Fibroblast of gingiva (primary cell): Measurements from ENCODE around the gene IL36G.

Experiments used
- DNase-seq: peaks from one replicate; pipeline ENCODE4 v3.0.0-alpha.2; 2011; ENCODE audit warnings: low read depth

IL36G gene

DNA sequence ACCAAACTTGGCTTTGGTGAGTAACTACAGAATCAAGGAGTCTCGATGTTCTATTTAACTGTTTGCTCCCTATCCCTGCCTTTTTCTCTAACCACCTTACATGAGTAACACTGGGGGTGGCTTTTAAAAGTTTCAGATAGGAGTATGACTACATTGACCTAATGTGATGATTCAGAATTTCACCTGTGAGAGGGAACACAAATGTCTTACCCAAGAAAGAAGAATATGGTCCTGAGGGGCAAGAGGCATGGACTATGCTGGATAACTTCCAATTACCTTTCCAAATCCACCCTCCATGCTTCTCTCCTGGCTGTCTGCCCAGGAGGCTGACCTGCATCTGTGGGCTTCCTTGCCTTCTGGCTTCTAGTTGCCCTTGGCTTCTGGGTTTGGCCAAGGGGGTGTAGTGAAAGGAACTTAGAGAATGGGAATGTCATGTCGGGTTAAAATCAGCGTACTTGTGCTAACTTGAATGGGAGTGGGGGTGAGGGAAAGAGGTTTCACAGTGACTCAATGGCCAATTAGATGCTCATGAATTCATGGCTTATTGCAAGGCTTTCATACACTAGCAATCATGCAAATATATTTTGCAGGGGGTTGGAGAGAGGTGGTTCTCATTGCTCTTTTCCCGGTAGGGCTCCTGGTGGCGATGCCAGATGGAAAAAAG lies 5.3 kb upstream of the IL36G start:
- DNase-seq, result no peak

DNA sequence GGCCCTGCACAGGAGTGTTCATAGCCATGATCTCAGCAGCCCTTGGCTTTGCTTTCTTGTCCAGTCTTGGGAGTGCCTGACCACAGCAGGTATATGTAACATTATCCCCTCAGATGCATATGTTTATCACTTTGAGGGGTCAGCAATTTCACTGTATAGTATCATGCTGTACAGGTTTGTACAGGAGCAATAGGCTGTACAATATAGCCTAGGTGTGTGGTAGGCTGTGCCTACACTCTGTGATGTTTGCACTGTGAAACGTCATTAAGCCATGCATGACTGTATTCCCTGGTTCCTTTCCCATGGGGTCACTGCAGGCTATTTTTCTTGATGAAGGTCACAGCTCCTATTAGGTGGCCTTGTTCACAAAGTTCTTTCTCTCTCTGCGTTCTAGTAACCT lies 4.7 kb upstream of the IL36G start:
- no peak for DNase-seq

DNA sequence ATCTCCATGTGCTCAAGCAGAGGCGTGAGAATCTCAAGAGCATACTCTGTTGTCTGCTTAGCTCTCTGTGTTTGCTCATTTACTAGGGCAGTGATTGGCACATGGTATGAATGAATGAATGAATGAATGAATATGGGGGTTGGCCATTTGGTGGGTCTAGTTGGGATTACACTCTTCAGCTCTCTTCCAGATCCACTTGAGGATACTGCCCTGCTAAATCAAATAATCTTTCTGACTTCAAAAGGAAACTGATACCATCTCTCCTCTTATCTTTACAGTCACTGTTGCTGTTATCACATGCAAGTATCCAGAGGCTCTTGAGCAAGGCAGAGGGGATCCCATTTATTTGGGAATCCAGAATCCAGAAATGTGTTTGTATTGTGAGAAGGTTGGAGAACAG lies 1.9 kb downstream of the IL36G start:
- no peak for DNase-seq

DNA sequence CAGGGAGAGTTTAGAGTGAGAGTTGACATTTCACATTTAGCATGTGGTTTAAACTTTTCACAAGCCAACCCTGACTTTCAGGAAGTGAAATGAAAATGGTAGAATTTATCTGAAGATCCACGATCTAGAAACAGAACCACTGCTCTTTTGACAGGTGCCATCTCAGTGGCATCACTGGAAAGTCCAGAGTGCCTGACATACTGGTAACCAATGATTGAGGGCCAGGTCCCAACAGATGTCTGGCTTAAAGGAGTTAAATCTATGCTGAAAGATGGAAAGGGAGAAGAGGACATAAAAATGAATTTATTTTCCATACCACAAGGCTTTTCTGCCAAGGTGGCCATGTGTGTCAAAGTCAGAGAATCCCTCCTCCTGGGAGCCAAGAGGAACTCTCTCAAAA lies 2.7 kb downstream of the IL36G start:
- no peak for DNase-seq

DNA sequence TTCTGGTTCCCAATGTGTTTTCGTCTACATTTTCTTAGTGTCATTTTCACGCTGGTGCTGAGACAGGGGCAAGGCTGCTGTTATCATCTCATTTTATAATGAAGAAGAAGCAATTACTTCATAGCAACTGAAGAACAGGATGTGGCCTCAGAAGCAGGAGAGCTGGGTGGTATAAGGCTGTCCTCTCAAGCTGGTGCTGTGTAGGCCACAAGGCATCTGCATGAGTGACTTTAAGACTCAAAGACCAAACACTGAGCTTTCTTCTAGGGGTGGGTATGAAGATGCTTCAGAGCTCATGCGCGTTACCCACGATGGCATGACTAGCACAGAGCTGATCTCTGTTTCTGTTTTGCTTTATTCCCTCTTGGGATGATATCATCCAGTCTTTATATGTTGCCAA lies 7.3 kb downstream of the IL36G start:
- DNase-seq, result no peak

DNA sequence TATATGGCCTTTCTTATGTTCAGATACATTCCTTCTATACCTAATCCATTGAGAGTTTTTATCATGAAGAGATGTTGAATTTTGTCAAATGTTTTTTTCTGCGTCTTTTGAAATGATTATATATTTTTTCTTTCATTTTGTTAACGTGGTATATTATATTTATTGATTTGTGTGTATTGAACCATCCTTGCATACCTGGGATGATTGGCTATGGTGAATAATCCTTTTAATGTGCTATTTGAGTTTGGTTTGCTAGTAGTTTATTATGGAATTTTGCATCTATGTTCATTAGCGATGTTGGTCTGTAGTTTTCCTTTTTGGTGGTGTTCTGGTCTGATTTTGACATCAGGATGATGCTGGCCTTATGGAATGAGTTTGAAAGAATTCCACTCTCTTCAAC lies 11.8 kb downstream of the IL36G start:
- DNase-seq, result no peak

DNA sequence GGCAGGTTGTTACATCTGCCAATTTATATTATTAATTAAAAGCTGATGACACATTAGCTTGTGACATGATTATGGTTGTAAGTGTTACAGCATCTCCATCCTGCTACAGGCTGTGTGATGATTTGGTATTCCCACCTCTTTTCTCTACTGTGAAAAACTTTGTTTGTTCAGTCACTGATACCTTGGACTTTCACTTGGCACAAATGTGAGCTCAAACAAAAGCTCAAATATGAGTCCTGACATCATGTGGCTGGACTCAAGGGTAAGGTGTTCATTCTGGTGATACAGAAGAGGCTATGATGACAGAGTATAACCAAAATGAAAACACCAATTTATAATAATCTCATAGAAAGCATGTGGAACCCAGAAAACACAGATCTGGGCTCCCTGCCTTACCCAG lies 16.0 kb downstream of the IL36G start:
- DNase-seq, result no peak

DNA sequence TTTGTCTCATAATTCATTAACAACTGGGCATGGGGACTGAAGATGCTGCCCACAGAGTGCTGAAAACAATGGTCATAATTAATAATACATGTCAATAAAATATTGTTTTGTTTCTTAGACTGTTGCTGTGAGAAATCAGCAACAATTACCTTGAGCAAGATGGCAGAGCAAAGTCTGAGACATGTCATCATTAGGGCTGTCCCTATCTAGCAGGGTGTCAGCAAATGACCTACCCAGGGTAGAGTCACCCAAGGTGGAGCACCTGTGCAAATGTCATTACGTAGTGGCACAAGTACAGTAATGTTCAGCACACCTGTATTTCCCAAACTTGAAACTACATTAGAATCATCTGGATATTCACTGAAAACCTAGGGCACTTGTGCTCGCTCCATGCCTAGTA lies 16.8 kb downstream of the IL36G start:
- DNase-seq, result no peak

DNA sequence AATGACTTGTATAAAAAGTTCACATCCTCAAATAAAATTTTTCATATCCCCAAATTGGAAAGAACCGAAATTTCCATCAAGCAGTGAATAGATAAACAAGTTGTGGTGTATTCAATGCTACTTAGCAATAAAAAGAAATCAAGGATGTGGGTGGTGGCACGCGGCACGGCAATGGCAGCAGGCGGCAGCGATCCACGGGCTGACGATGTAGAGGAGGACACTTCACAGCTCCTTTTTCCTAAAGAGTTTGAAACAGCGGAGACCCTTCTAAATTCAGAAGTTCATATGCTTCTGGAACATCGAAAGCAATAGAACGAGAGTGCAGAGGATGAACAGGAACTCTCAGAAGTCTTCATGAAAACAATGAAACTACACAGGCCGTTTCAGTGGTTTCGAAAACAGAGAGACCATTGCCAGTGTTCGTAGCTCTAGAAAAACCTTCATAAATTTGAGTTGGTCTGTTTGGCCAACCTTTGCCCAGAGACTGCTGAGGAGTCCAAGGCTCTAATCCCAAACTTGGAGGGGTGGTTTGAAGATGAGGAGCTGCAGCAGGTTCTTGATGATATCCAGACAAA lies 17.6 kb downstream of the IL36G start:
- no peak for DNase-seq

DNA sequence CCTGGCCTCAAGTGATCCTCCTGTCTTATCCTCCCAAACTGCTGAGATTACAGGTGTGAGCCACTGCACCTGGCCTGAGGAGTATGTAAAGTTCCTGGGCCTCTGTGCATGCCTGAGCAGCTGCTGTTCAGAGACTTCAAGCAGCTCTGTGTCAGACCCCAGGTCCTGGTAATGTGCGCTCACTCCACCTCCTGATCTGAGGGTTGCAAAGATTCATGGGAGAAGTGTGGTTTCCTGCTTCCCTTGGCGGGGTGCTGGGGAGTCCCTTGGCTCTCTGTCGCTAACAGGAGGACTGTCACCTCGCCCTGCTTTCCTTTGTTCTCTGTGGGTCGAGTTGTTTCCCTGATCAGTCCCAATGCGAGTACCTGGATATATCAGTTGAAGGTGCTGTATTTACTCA lies 18.8 kb downstream of the IL36G start:
- no peak for DNase-seq

DNA sequence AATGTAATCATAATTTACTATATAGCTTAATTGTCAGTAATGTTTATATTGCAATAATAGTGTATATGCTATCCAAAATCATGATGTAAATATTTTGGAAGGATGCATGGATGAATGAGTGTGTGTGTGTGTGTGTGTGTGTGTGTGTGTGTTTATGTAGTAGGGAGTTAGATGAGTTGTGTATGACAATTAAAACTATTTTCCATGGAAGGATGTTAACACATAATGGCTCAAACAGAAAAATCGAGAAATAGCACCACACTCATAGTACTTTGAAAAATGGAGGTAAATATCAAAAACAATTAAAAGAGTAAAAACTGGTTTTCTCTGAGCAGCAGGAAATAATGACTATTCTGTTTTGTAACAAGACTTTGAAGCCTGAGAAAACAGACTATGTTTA lies 19.3 kb downstream of the IL36G start:
- DNase-seq, result no peak

DNA sequence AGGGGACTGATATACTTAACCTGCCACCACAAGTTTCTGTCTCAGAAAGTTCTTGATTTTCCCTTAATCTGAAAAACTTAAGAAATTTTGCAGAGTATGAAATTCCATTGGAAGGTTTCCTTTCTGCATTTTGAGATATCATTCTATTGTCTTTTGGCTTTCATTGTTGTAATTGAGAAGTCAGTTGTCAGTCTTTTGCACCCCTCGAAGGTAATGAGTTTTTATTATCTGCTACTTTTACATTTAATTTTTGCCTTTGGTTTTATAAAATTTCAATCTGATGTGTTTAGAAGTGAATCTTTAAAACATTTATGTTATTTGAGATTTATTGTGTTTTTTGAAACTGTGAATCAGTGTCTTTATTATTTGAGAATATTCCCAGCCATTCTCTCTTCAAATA lies 22.6 kb downstream of the IL36G start:
- no peak for DNase-seq

DNA sequence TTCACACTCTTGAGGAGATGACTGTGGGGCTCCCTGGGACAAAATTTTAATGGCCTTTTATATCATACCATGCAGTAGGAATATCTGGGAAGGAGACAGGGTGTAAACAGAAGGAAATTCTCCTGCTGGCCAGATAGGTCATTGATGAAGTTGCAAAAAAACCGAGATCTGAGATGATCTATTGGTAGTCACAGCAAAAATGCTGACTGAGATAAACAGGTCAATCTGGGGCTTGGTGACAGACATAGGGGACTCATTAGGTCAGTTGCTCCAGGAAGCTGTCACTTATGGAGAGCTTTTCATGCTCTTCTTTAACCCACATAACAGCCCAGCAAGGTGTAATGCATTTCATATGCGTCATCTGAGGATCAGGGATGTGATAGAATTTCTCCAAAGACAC lies 24.9 kb downstream of the IL36G start:
- no peak for DNase-seq

DNA sequence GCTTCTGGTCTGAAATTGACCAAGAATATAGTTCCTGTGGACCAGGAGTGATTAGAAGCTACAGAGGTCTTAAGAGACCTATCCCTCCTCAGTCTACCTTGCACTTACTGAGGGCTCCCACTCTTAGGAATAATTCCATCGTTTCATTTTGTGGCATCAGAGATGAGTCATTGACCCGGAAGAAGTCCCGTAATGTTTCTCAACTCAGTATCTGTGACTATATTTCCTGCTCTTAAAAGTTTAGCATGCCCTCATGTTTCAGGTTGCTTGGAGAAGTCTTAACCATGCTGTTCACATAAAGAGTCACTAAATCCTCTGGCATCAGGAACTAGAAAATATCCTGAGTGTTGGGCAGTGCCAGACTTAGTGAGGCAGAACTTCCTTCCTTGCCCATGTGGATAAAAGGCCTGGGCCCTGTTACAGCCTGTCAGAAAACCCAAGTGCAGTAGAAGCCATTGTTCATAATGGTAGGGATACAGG lies 27.3 kb downstream of the IL36G start, which contains the start of gene IL36A:
Gene IL36A (plus strand): TSS at position 430 of the 480 bp plus-strand sequence. CDS start 413 bp downstream, outside the sequence.
- DNase-seq, result no peak

DNA sequence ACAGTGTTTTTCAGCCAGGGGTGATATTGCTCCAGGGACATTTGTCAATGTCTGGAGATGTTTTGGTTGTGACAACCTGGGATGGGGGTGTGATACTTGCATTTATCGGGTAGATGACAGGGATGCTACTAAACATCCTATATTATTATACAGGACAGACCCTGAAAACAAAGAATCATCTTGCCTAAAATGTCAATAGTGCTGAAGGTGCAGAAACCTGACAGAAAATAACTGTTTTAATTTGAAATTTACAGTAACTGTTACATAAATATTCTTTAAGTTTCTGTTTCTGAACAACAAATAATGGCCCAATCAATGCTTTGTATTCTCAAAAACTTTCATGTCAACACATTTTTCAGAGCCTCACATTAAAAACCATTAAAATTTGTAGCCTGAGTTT lies 29.4 kb downstream of the IL36G start:
- DNase-seq, result no peak

DNA sequence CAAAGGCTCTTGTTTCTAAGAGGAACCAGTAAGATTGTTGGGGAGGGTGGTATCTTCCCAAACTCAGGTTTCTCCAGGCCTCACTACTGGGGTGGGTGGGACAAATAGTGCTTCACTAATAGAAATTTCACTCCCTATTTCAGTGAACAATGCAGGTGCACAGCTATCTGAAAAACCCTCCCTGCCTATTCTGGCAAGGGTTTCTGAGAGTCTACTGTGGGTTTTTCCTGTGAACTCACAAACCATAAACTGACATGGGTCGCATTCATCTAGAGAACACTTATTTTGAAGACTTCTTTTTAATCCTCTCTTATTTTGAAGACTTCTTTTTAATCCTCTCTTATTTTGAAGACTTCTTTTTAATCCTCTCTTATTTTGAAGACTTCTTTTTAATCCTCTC lies 31.8 kb downstream of the IL36G start:
- no peak for DNase-seq

DNA sequence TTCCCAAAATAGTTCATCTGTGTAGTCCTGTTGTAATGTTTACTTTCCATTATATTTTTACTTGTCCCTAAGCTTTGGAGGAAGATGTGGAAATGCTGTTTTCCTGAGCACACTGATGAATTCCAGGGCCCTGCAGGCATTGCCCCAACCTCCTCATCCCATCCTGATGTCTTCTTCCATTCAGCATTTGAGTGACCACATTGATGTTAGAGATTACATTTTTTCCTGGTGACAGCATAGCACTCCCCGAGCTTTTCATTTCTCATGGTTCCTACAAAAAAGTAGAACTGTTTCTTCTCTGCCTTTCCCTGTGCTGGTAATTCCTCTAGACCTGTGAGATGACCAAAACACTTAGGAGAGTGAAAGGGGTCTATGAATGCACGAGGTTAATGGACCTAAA lies 32.3 kb downstream of the IL36G start:
- no peak for DNase-seq

DNA sequence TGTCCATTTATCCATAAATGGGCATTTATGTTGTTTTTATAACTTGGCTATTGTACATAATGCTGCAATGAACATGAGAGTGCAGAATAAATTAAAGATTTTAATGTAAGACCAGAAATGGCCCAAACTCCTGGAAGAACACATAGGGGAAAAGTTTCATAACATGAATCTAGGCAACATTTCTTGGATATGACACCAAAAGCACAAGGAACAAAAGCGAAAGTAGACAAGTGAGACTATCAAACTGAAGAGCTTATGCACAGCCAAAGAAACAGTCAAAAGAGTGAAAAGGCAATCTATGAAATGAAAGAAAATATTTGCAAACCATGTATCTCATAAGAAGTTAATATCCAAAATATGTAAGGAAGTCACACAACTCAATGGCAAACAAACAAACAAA lies 33.3 kb downstream of the IL36G start:
- DNase-seq, result no peak

DNA sequence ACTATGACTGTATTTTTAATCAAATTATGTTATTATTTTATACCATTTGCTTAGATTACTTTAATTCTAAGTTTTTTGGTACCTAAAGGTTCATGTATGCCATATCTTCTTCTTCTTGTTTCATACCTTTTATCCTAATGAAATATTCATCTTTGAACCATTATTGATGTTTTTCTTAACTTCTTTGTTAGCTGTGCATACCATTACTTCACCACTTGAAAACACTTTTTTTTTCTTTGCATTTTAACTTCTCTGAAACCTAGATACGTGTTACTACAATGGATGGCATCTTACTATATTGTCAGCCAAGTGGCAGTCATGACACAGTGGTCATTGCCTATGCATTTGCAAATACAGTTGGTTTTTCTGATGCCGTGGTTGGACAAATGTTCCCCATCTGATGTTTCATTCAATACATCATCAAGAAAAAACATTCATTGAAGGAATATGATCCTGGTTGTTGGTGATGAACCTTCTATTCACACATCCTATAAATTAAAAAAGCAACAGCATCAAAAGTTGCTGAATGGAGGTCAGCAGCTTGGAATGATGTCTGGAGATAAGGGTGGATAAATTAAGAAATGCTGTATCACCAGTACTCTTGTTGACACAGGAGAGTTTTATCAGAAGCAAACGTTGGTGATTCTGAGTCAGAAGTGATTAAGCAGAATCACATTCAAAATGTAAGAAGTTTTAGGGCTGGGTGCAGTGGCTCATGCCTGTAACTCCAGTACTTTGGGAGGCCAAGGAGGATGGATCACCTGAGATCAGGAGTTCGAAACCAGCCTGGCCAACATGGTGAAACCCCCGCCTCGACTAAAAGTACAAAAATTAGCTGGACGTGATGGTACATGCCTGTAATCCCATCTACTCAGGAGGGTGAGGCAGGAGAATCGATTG lies 34.9 kb downstream of the IL36G start:
- DNase-seq, result no peak

DNA sequence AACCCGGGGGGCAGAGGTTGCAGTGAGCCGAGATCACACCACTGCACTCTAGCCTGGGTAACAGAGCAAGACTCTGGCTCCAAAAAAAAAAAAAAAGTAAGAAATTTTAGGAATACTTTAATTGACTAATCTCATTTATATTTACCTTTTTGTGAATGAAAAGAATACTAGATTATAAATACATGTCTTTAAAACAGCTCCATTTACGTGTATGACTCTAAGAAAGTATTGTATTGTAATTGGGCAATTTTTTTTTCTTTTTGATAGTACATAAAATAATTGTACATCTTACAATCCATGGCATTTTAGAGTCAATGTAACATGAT lies 35.5 kb downstream of the IL36G start:
- no peak for DNase-seq

DNA sequence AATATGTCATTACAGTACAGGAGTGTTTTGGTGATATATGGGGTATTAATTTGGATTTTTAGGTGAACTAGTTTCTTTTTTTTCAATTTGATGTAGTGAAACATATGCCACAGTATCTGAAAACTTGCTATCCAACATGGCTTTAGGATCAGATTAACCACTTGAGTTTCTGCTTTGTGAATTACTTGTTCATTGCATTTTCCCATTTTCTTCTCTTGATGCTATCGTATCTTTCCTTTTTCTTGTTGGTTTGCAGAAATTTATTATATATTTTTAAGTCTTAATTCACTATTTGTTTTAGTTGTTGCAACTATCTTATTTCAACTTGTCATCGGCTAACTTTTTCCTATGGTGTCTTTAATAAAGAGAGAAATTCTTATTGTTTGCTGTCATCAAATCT lies 36.3 kb downstream of the IL36G start:
- DNase-seq, result no peak

DNA sequence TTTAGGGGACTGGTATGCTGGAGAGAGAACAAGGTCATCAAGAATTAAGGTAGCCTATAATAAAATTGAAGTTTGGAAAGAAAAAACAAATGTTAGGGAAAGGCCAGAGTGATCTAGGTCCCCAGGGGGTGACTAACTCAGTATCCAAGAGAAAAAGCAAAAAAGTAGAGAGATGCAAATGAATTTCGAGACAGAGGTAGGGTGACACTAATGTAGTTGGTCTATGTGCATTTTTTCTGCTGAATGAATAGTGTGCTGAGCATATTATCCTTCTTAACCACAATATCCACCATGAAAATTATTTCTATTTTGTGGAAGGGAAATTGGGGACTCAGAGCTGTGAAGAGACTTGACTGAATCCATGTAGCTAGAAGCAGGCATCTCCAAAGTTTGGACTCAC lies 37.2 kb downstream of the IL36G start:
- DNase-seq, result no peak

DNA sequence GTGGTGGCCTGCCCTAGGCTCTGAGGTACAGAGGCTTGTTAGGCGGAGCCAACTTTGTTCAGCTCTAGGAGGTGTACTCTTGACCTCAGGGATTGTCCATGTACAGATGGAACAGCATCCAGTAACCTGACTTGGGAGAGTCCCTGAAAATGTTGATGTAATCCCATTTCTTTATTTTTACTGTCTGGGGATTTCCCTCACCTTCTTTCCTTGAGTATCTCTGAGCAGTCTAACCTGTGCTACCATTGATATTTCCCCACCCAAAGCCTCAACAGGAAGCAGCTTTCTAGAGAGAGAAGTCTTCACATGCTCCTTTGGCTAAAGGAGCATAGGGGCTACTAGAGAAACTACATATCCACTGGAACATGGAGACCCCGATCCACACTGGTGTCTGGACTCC lies 37.8 kb downstream of the IL36G start:
- no peak for DNase-seq
